CD14-positive monocyte (primary cell): ENCODE data around the gene DMRT1. TPM values are rescaled to one million over a fixed set of nuclear protein-coding genes. Genes with fewer than 3 reads are reported as not detected.

ENCODE experiments used
- DNase-seq, 3 donors: peaks; one replicate each; pipeline ENCODE4 v3.0.0-alpha.2; 2011 to 2022
- H2AFZ ChIP-seq: 2 replicates; pipeline ENCODE4 v1.6.0; 2012; ENCODE audit warnings: mild to moderate bottlenecking, low read depth, low read length, inconsistent platforms; ENCODE audit not compliant: insufficient read depth, poor library complexity, severe bottlenecking
- H3K27ac ChIP-seq, 2 donors: 1 replicate in 1 of 2; 2 replicates in 1 of 2; pipeline ENCODE4 v1.5.1; 2012 to 2013; ENCODE audit warnings: low read length in 2 of 2, control low read depth in 1 of 2, inconsistent platforms in 1 of 2, low read depth in 1 of 2, mild to moderate bottlenecking in 1 of 2
- H3K27me3 ChIP-seq, 2 donors: one replicate each; pipeline versions ENCODE4 v1.6.0 to v1.6.1; 2011 to 2013; ENCODE audit warnings: low read length in 2 of 2; ENCODE audit not compliant: control insufficient read depth in 2 of 2, insufficient read depth in 2 of 2
- H3K36me3 ChIP-seq, 2 donors: replicated peaks in 1 of 2; 1 replicate in 1 of 2; 2 replicates in 1 of 2; pipeline versions ENCODE4 v1.5.1 to v1.6.1; 2012 to 2013; ENCODE audit warnings: low read length in 2 of 2, control low read depth in 1 of 2, inconsistent platforms in 1 of 2, mild to moderate bottlenecking in 1 of 2; ENCODE audit not compliant: insufficient read depth in 2 of 2, control insufficient read depth in 1 of 2
- H3K4me1 ChIP-seq, 2 donors: 1 replicate in 1 of 2; 2 replicates in 1 of 2; pipeline versions ENCODE4 v1.5.1 to v1.6.1; 2012 to 2013; ENCODE audit warnings: low read length in 2 of 2, control low read depth in 1 of 2, inconsistent platforms in 1 of 2, mild to moderate bottlenecking in 1 of 2, moderate library complexity in 1 of 2; ENCODE audit not compliant: insufficient read depth in 2 of 2, control insufficient read depth in 1 of 2
- H3K4me2 ChIP-seq: replicated peaks from 2 replicates; pipeline ENCODE3; 2012; ENCODE audit warnings: low read length, moderate library complexity, mild to moderate bottlenecking; ENCODE audit not compliant: poor library complexity, severe bottlenecking; ENCODE audit errors: extremely low read depth
- H3K4me3 ChIP-seq, 3 experiments: fragments of 200-600 bp in 1 of 3; sonication (generic) in 1 of 3; replicated peaks in 1 of 3; 1 replicate in 2 of 3; 2 replicates in 1 of 3; pipeline ENCODE4 v1.5.1; 2011 to 2013; ENCODE audit warnings: low read length in 3 of 3, mild to moderate bottlenecking in 3 of 3, control low read depth in 2 of 3, low read depth in 2 of 3, inconsistent platforms in 1 of 3, moderate library complexity in 1 of 3
- H3K79me2 ChIP-seq: 2 replicates; pipeline ENCODE4 v1.6.0; 2012; ENCODE audit warnings: mild to moderate bottlenecking, control low read depth, inconsistent platforms, low read length, moderate library complexity; ENCODE audit not compliant: insufficient read depth
- H3K9ac ChIP-seq: 2 replicates; pipeline ENCODE4 v1.6.0; 2017; ENCODE audit warnings: low read length, mild to moderate bottlenecking; ENCODE audit not compliant: insufficient read depth, poor library complexity, severe bottlenecking
- H3K9me3 ChIP-seq, 2 donors: replicated peaks in 1 of 2; 1 replicate in 1 of 2; 2 replicates in 1 of 2; pipeline versions ENCODE4 v1.5.1 to v1.6.1; 2012 to 2013; ENCODE audit warnings: low read length in 2 of 2, control low read depth in 1 of 2; ENCODE audit not compliant: control insufficient read depth in 1 of 2, insufficient read depth in 1 of 2
- H4K20me1 ChIP-seq: 2 replicates; pipeline ENCODE4 v1.6.0; 2012; ENCODE audit warnings: mild to moderate bottlenecking, low read length, control low read depth, moderate library complexity; ENCODE audit not compliant: insufficient read depth
- H3K27ac Mint-ChIP-seq, 7 donors: one replicate each; pipeline ENCODE4 v1.8.0; 2020; ENCODE audit warnings: mild to moderate bottlenecking in 7 of 7, mixed read lengths in 7 of 7, moderate library complexity in 6 of 7, inconsistent platforms in 2 of 7
- H3K27me3 Mint-ChIP-seq, 3 donors: one replicate each; pipeline ENCODE4 v1.8.0; 2021 to 2022; ENCODE audit warnings: low read depth in 3 of 3, mild to moderate bottlenecking in 3 of 3, mixed read lengths in 3 of 3, moderate library complexity in 3 of 3, inconsistent platforms in 1 of 3
- H3K36me3 Mint-ChIP-seq, 2 donors: one replicate each; pipeline ENCODE4 v1.8.0; 2020; ENCODE audit warnings: mixed read lengths in 2 of 2, inconsistent platforms in 1 of 2, mild to moderate bottlenecking in 1 of 2
- H3K4me1 Mint-ChIP-seq: one replicate; pipeline ENCODE4 v1.8.0; 2020; ENCODE audit warnings: mild to moderate bottlenecking, mixed read lengths
- H3K4me3 Mint-ChIP-seq, 2 donors: one replicate each; pipeline ENCODE4 v1.8.0; 2020; ENCODE audit warnings: mild to moderate bottlenecking in 2 of 2, mixed read lengths in 2 of 2, moderate library complexity in 1 of 2
- H3K9me3 Mint-ChIP-seq, 7 donors: one replicate each; pipeline ENCODE4 v1.8.0; 2020 to 2022; ENCODE audit warnings: mixed read lengths in 7 of 7, mild to moderate bottlenecking in 6 of 7, moderate library complexity in 6 of 7, inconsistent platforms in 2 of 7
- CTCF ChIP-seq: fragments of 200-600 bp; IDR thresholded peaks from one replicate; pipeline ENCODE4 v1.8.0; 2022; ENCODE audit warnings: antibody characterized with exemption, mild to moderate bottlenecking
- WGBS: methylation state at CpG from one replicate; pipeline ENCODE4 v1.1.5; 2013; ENCODE audit warnings: missing lambda C conversion rate; ENCODE audit not compliant: insufficient coverage; 5-methylcytosine and 5-hydroxymethylcytosine counted together
- intact Hi-C, 2 donors: fragments of 100-400 bp; cut with micrococcal nuclease; formaldehyde crosslinking; loops; one replicate each; pipeline versions ENCODE4 v1.15.0 to v1.15.1; 2023
- polyA plus RNA-seq, 3 donors: library from polyadenylated mRNA; depleted of rRNA in 1 of 3; unstranded in 2 of 3; stranded (reverse) in 1 of 3; fragments of 300-500 nt in 2 of 3; fragments of >200 nt in 1 of 3; fragmentation: Illumina TruSeq in 2 of 3; gene quantifications; 1 replicate in 2 of 3; 2 replicates in 1 of 3; pipeline ENCODE4 v1.2.3, GENCODE V29; 2012 to 2021

DMRT1 gene
- polyA plus RNA-seq, 3 donors = not detected

- Mint-ChIP-seq H3K4me3 (peak within 1 kb of the TSS in 1 of 2 donors; percentile 89), H3K9me3 (peaks cover 0 to 34% (median 24%) of the 10 kb centered on the region in 7 donors), H3K27ac (no peak within 1 kb of the TSS), H3K27me3 (peaks cover 89 to 98% (median 93%) of the 10 kb centered on the region in 3 donors), H3K4me1 (peaks cover 55% of the 10 kb centered on the region), H3K36me3 (peaks cover 4 to 27% of the 10 kb centered on the region in 2 donors)
- Histone ChIP-seq H3K36me3 (no peaks in the 10 kb centered on the region), H3K4me2 (peak within 1 kb of the TSS; percentile 23), H3K4me3 (no peak within 1 kb of the TSS), H3K27ac (no peak within 1 kb of the TSS), H3K9me3 (peaks cover 0 to 61% of the 10 kb centered on the region in 2 donors), H3K79me2 (no peaks in the 10 kb centered on the region), H3K4me1 (peaks cover 28 to 48% of the 10 kb centered on the region in 2 donors), H4K20me1 (no peaks in the 10 kb centered on the region), H3K27me3 (peaks cover 91 to 94% of the 10 kb centered on the region in 2 donors), H3K9ac (no peak within 1 kb of the TSS), H2AFZ (no peak within 1 kb of the TSS)
- TF ChIP-seq CTCF = no peak
- DNase-seq = no peak
- intact Hi-C loops = no loop called here
- WGBS = under 1% methylated on average over 44 of the region's 70 CpGs
Measured at GRCh38 chr9:976258-976942, 134.9 kb downstream of the DMRT1 start, which contains the start of gene DMRT3. Gene DMRT3, plus strand, starts transcription at chr9:976655. Its CDS starts 347 bp downstream, at chr9:977002.

- Histone ChIP-seq H4K20me1 (no peaks in the 10 kb centered on the region), H3K9me3 (peaks cover 0 to 58% of the 10 kb centered on the region in 2 donors), H3K9ac (no peak overlapping the region), H3K27ac (no peak overlapping the region), H3K79me2 (no peaks in the 10 kb centered on the region), H3K4me1 (peaks cover 20 to 40% of the 10 kb centered on the region in 2 donors), H3K4me3 (no peak overlapping the region), H3K36me3 (no peaks in the 10 kb centered on the region), H3K4me2 (peak overlapping the region; percentile 23), H2AFZ (no peak overlapping the region), H3K27me3 (peaks cover 92 to 94% of the 10 kb centered on the region in 2 donors)
- Mint-ChIP-seq H3K4me1 (peaks cover 55% of the 10 kb centered on the region), H3K4me3 (peak overlapping the region in 1 of 2 donors; percentile 82), H3K27me3 (peaks cover 90 to 98% (median 94%) of the 10 kb centered on the region in 3 donors), H3K9me3 (peaks cover 0 to 34% (median 19%) of the 10 kb centered on the region in 7 donors), H3K27ac (no peak overlapping the region), H3K36me3 (peaks cover 4 to 27% of the 10 kb centered on the region in 2 donors)
- intact Hi-C loops = no loop called here
- no peak for DNase-seq
- no peak for TF ChIP-seq CTCF
- 1% methylated on average over 85 of the region's 92 CpGs for WGBS
Measured at GRCh38 chr9:976943-977837, 135.7 kb downstream of the DMRT1 start.
